Measurements from ENCODE around the gene PPAN.

Gene PPAN

GRCh38 chr19:10135551-10136334 lies 29.6 kb downstream of the PPAN start:
- Histone ChIP-seq H3K36me3 (ENCODE audit: low read length) (peaks cover 23% of the 10 kb centered on the region; the same call in 1 of the 2 replicates), H3K4me2 (ENCODE audit: low read depth, low read length, poor library complexity, severe bottlenecking) (no peak overlapping the region), H4K20me1 (ENCODE audit: low read depth, low read length) (no peaks in the 10 kb centered on the region), H2AFZ (ENCODE audit: low read depth, low read length, severe bottlenecking) (no peak overlapping the region), H3K9me3 (ENCODE audit: insufficient read depth, low read length) (no peaks in the 10 kb centered on the region), H3K4me3 (ENCODE audit: insufficient read depth, low read length, poor library complexity, severe bottlenecking) (no peak overlapping the region), H3K9me2 (replicated peaks; ENCODE audit: insufficient read depth, low read length) (no peaks in the 10 kb centered on the region), H3K79me2 (ENCODE audit: insufficient read depth, low read length) (no peaks in the 10 kb centered on the region), H3K27ac (ENCODE audit: low read depth, low read length) (no peak overlapping the region), H3K27me3 (ENCODE audit: low read length) (no peaks in the 10 kb centered on the region), H3K9ac (ENCODE audit: low read length) (no peak overlapping the region), H3F3A (ENCODE audit: insufficient read depth) (0 out of 2 replicates have a peak, but pooled peaks cover 3% of the 10 kb centered on the region)
- TF ChIP-seq EZH2phosphoT487 (conservative IDR thresholded peaks at IDR 0.05; ENCODE audit: low read length): no peak
- no peak for TF ChIP-seq CTCF (IDR thresholded peaks at IDR 0.05; ENCODE audit: insufficient read depth, low read length, poor library complexity, severe bottlenecking)

GRCh38 chr19:10136936-10137335 lies 30.8 kb downstream of the PPAN start:
- Histone ChIP-seq H3K27me3 (ENCODE audit: low read length) (no peaks in the 10 kb centered on the region), H3K9me2 (replicated peaks; ENCODE audit: insufficient read depth, low read length) (no peaks in the 10 kb centered on the region), H3K9me3 (ENCODE audit: insufficient read depth, low read length) (no peaks in the 10 kb centered on the region), H3K36me3 (ENCODE audit: low read length) (peaks cover 23% of the 10 kb centered on the region; the same call in 1 of the 2 replicates), H3K27ac (ENCODE audit: low read depth, low read length) (no peak overlapping the region), H2AFZ (ENCODE audit: low read depth, low read length, severe bottlenecking) (no peak overlapping the region), H3K4me3 (ENCODE audit: insufficient read depth, low read length, poor library complexity, severe bottlenecking) (no peak overlapping the region), H3F3A (ENCODE audit: insufficient read depth) (0 out of 2 replicates have a peak, but pooled peaks cover 3% of the 10 kb centered on the region), H4K20me1 (ENCODE audit: low read depth, low read length) (no peaks in the 10 kb centered on the region), H3K9ac (ENCODE audit: low read length) (no peak overlapping the region), H3K79me2 (ENCODE audit: insufficient read depth, low read length) (0 out of 2 replicates have a peak, but pooled peaks cover 4% of the 10 kb centered on the region), H3K4me2 (ENCODE audit: low read depth, low read length, poor library complexity, severe bottlenecking) (no peak overlapping the region)
- TF ChIP-seq EZH2phosphoT487 (conservative IDR thresholded peaks at IDR 0.05; ENCODE audit: low read length) (no peak), CTCF (IDR thresholded peaks at IDR 0.05; ENCODE audit: insufficient read depth, low read length, poor library complexity, severe bottlenecking) (no peak)

GRCh38 chr19:10137751-10138682 lies 31.9 kb downstream of the PPAN start:
- H4K20me1 ChIP-seq (ENCODE audit: low read depth, low read length): no peaks in the 10 kb centered on the region
- TF ChIP-seq CTCF (IDR thresholded peaks at IDR 0.05; ENCODE audit: insufficient read depth, low read length, poor library complexity, severe bottlenecking): no peak
- TF ChIP-seq EZH2phosphoT487 (conservative IDR thresholded peaks at IDR 0.05; ENCODE audit: low read length): no peak
- H3K27me3 ChIP-seq (ENCODE audit: low read length): no peaks in the 10 kb centered on the region
- H3K27ac ChIP-seq (ENCODE audit: low read depth, low read length): no peak overlapping the region
- H3K36me3 ChIP-seq (ENCODE audit: low read length): peaks cover 29% of the 10 kb centered on the region; the same call in 1 of the 2 replicates
- H3K9me3 ChIP-seq (ENCODE audit: insufficient read depth, low read length): no peaks in the 10 kb centered on the region
- no peak overlapping the region for H3K4me2 ChIP-seq (ENCODE audit: low read depth, low read length, poor library complexity, severe bottlenecking)
- no peak overlapping the region for H3K9ac ChIP-seq (ENCODE audit: low read length)
- H2AFZ ChIP-seq (ENCODE audit: low read depth, low read length, severe bottlenecking): no peak overlapping the region
- H3F3A ChIP-seq (ENCODE audit: insufficient read depth): 0 out of 2 replicates have a peak, but pooled peaks cover 3% of the 10 kb centered on the region
- no peak overlapping the region for H3K4me3 ChIP-seq (ENCODE audit: insufficient read depth, low read length, poor library complexity, severe bottlenecking)
- H3K79me2 ChIP-seq (ENCODE audit: insufficient read depth, low read length): 0 out of 2 replicates have a peak, but pooled peaks cover 4% of the 10 kb centered on the region
- no peaks in the 10 kb centered on the region for H3K9me2 ChIP-seq (replicated peaks; ENCODE audit: insufficient read depth, low read length)

Measured in SU-DHL-6 (cell line).